ENCODE results near the gene FBXO48.

FBXO48 gene

DNA sequence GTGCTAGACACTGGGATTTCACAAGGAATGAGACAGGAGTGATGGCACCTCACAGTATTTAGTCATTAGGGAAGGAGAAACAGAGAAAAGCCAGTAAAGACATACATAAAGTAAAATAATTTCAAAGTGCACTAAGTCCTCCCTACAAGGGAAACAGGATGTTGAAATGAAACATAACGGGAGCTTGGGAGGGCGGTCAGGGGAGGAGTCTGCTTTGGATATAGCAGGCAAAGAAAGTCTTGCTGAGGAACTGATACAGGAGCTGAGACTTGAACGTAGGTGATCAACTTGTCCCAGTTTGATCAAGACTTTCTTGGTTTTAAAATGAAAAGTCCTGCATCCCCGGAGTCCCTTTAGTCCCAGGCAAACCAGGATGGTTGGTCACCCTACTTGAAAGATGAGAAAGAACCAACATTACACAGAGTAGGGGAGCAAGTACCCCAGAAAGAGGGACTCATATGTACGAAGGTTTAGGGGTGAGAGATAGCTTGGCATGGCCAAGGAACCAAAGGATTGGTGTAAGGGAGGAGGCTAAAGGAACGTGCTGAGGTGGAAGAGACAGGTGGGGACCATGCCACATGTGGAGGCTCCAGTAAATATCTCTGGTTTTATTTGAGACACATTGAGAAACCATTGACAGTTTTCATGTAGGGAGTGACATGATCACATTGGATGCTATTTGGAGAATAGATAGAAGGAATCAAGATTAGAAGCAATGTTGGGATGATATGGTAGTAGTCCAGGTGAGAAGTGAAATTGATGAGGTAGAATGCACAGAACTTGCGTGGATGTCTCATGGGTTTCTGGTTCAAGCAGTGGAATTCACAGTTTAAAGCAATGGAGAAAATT lies 28.4 kb downstream of the FBXO48 start:
- no peak for DNase-seq (ENCODE audit: low spot score)

DNA sequence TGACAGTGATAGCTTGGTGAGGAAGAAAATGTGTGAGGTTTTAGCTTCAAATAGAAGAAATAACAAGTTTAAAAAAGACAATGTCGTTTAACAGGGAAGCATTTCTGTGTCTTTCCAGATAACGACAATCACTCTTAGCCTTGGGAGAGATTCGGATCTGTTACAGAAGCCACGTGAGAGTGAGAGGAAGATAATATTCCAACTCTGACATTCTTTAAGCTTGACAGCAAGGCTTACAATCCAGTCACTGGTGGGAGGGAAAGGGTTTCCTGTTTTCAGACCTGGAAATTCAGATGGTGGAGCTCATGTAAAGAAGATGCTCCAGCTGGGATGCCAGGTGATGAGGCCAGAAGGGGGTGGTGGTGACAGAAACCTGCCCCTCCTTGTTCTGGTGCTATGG lies 30.8 kb downstream of the FBXO48 start:
- peak; percentile 46 for DNase-seq (ENCODE audit: low spot score)

DNA sequence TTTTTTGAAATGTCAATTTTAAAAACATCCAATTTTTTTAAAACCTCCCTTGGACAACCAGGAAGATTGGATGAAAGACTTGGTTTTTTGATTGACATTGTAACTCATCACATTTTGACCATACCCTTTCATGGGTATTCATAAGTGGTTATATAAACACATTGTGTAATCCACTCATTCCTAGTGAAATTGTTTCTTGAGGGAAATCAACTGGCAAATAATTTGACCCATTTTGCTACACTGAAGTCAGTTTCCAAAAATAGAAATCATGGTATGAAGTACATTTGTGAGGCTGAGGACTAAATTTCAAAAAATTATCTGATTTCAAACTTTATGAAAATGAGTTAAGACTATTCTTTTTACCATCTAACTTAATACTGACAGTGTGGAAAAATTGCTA lies 31.5 kb downstream of the FBXO48 start:
- peak; percentile 80 for DNase-seq (ENCODE audit: low spot score)

DNA sequence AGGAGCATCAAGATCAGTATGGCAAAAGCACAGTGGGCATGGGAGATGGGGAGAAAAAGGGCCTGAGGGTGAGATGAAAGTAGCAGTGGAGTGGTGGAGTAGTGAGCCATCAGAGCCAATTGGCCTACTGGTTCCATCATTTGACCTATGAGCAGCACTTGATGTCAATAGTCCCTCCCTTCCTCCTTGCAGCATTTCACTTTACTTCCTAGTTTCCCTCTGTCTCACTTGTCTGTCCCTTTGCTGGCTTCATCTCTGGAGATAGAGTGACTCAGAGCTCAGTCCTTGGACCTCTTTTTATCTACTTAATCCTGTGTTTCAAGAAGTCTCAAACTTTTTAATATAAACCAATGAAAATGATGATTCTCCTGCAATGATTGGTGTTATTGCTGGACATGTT lies 32.1 kb downstream of the FBXO48 start:
- peak; percentile 9 for DNase-seq (ENCODE audit: low spot score)

DNA sequence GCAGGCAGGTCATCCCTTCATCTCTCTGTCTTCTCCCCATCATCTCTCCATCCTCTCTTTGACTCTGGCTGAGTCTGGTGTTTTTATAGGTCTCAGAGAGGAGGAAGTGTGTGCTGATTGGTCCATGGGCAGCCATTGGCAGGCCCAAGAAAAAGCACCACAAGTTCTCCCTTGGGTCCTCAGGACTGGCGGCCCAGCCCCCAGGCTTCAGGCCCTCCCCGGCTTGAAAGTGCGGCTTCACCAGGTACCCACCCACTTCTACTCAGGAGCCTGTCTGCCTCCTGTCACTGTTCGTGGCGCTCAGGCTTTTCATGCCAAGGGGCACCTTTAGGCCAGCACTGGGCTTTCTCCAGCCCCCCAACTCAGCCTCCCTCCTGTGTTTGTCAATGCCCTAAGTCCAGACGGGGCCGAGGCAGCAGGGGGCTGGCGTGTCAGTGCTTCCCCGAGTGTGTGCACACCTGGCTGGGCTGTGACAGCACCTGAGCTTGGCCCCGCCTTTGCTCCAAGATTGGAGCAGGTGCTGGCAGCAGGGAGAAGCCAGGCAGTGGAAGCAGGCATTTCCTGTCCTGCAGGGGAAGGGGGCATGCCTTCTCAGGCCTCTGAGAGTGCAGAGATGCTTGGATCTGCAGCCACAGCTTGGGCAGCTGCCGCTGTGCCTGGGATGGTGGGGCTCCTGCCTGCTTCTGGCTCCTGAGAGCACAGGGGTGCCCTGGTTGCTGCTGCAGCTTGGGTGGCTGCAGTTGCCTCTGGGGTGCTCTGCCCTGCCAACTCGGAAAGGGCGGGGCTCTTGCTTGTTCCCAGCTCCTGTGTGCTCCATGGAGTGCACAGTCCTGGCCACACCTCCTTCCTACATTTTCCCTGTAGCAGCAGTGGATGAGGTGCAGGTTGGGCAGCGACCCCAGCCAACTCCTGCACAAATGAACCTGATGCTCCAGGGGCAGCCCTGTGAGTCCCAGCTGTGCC lies 34.1 kb downstream of the FBXO48 start:
- no peak for DNase-seq (ENCODE audit: low spot score)

DNA sequence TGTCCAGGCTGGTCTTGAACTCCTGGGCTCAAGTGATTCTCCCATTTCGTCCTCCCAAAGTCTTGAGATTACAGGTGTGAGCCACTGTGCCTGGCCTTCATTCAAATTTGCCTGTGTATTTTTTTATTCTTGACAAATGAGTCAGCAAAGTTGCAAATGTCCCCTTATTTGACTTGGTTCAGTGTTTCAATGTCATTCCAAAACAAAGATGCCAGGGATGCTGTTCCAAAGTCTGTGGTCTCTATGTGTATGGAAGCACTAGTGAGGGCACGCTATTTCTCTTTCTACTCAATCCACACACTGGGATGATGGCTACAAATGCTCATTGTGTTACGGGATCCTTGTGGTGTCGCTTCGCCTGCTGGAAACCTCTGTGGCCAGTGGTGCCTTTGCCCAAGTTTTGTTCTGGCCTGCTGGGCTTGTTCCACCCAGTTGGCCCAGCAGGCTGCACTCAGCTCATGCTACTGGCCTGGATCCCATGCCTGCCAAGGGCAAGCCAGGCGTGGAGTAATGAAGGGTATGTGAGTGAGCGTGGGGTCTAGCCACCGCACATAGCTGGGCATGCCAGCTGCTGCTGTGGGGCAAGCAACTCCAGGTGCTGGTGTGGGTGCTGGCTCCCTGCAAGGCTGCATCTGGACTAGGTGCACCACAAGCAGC lies 35.6 kb downstream of the FBXO48 start:
- DNase-seq (ENCODE audit: low spot score), result no peak

DNA sequence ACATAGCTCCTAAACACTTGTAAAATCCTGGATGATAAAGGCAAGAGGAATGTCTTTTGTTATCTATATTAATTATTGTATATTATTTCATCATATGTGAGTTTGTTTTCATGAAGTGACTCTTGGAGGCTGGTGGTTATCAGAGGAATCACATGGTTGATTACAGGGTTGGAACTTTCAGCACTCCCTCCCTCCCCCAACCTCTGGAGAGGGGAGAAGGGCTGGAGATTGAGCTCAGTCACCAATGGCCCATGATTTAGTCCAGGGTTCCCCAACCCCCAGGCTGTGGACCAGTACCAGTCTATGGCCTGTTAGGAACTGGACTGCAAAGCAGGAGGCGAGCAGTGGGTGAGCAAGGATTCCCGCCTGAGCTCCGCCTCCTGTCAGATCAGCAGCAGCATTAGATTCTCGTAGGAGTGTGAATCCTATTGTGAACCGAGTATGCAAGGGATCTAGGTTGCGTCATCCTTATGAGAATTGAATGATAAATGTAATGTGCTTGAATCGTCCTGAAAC lies 37.7 kb downstream of the FBXO48 start:
- no peak for DNase-seq (ENCODE audit: low spot score)

DNA sequence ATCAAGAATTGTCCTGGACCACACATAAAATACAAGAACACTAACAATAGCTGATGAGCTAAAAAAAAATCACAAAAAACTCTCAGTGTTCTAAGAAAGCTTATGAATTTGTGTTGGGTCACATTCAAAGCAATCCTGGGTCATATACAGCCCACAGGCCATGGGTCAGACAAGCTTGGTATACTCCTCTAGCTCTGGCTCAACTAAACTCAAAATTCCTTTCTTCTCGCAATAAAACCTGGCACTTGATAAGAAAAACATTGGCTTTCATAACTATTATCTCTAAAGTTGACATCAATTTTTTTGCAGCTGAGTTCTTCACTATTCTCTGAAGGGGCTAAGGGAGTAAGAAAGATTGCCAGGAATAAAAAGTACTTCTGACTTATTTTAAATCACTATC lies 38.3 kb downstream of the FBXO48 start:
- no peak for DNase-seq (ENCODE audit: low spot score)

DNA sequence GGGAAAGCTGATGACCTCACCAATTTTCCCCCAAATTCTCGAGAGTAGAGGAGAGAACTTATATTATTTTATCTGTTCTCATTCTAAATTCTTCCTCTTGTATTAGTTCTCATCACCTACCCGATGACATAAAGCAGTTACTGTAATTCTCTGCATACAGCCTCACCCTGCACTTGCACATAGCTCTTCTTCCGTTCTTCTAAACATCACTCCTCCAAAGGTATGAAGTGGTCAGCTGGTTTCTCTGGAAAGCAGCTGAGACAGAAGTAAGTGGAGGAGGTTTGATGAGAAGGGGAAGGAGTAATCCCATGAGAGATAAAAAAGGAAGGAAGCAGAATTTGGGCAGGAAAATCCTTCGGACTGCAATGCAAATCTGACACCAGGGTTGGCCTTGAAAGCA lies 39.0 kb downstream of the FBXO48 start:
- DNase-seq (ENCODE audit: low spot score), result no peak

DNA sequence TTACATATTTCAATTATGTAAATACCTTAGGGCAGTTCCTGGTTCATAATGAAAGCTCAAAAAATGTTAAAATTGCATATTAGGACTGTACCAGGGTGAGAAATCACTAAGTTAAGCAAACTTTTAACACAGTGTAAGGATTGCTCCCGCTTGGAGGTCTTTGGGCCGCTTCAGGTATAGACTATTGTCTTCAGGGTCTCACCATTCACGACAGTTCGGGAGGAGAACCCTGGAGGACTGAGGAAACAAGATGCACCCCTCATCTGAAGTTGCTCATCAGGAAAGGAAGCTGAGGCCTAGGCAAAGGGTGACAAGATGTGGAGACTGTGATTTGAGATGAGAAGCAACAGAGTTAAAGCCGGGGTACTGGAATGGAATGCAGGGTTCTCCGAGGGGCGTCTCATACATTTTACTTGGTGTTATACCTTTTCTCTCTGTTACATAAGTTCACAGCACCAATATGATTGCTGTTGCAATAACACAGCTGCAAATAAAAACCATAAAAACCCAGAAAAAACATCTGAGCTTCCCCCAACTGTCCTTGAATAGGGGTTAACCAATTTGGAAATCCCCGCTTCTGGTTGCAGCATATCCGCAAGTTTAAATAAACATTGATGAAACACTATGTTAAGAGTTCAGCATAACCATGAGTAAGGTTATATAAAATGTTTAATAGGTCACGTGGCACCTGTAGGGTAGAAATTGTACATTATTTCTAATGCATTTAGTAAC lies 40.1 kb downstream of the FBXO48 start:
- DNase-seq (ENCODE audit: low spot score), result no peak

DNA sequence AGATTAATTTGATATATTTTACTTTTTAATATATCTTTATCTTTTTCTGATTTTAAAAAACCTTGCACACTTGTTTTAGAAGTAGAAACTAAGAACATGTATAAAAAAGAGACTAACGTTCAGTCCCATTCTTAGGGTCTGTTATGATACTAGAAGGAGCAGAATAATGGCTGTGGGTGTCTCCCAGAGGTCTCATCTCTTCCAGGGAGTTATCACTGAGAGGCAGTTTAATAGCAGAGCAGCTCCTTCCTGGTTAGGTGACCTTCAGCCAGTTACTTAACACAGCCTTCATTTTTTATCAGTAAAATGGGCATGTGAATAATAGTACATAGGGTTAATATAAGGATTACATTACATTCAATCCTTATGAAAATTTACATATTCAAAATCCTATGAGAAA lies 40.6 kb downstream of the FBXO48 start:
- DNase-seq (ENCODE audit: low spot score), result no peak

DNA sequence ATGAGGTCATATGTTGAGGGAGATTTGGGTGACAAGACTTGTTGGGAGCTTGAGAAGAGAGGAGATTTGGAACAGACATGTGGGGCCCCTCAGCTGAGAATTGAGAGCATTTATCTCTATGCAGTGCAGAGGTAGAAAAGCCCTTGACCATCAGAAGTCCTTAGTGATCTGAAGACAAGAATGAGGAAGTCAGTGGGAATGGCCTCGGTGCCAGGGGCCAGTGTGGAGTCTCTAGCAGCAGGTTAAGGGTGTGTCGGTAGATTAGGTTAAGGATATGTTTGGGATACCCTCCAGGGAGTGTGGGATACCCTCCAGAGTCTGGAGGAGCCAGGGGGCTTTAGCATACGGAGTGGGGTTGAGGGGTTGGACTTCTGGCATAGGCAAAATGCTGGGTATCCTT lies 41.6 kb downstream of the FBXO48 start:
- no peak for DNase-seq (ENCODE audit: low spot score)

DNA sequence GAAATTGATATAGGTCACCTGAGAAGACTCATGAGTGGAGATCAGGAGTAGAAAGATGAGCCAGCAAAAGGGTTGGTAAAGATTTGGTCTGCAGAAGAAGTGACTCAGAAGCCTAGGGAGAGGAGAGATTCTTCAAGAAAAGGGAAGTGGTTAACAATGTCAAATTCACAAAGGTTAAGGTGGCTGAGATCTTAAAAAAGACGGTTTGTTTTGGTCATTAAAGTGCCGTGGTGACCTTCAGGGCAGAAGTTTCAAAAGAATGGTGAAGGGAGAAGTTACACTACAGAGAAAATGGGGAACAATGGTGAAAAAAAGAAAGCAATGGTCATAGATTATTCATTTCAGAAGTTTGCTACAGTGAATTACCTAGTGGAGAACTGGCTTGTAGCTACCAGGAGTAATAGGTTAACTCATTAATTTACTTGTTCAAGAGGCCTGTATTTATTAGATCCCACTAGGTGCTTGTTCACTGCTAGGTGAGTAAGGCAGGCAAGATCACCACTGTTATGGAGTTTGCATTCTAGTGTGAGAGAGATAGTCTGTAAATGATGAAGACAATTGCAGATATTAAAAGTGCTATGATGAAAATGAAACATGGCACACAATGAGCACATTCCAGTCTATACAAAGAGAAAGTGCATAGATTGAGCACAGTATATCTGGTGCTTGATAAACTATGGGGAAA lies 43.0 kb downstream of the FBXO48 start:
- no peak for DNase-seq (ENCODE audit: low spot score)

DNA sequence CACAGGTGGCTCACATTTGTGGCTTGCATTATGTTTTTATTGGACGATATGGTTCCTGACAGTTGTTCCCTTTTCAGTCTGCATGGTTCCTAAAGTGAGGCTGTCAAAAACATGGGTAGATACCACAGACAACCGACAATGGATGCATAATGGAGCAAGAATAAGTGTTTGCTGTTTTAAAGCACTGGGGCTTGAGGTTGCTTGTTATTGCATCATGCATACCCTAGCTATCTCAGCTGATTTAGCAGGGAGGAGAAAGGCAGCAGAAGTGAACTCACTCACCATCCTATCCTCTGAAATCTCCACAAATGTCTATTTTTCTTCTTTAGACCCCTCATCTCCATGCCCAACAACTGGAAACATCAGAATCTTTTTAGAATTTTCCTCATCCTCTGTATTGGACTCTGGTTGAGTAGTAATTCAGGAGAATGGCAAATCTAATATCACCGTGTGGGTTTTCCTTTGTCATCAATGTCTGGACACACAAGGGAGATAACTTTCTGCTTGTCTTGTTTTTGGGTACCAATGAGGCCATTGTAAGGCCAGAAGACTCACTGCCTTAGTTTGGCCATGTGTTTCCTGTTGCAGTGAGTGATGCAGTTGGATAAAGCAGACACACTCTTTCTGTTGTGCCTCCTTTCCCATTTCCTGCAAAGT lies 46.7 kb downstream of the FBXO48 start:
- DNase-seq (ENCODE audit: low spot score), result no peak

DNA sequence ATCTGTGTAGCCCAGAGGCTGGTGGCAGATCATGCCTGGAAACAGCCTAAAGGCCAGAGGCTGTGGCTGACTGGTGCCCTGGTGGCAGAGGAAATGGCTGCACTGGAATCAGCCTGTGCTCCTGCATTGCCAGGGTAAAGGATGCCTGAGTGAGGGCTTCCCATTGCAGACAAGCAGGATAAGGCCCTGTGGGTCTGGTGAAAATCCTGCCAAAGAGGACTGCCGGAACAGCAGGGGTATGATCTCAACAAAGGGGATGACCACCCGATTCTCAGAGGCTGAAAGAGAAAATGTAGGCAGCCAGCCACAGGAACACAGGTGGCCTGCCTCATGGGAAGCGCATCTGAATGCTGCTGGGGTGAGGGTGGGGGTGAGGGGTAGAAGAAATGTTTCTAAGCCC lies 48.2 kb downstream of the FBXO48 start:
- no peak for DNase-seq (ENCODE audit: low spot score)

DNA sequence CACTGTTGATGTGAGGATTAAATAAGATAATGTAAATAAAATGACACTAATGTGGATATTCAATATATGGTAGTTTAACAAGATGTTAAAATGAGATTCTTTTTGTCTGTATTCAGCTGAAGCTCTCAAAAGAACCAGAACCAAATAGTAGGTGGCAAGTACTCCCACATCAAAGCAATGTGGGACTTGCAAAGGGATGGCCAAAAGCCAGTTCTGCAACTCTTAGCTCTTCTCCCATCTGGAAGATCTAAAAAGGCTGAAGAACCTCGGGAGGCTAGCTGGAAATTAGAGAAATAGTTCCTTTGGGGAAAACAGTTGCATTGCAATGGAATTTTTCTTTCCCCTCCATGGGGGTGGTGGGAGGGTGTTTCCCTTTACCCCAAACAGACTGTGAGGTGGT lies 48.7 kb downstream of the FBXO48 start:
- no peak for DNase-seq (ENCODE audit: low spot score)

DNA sequence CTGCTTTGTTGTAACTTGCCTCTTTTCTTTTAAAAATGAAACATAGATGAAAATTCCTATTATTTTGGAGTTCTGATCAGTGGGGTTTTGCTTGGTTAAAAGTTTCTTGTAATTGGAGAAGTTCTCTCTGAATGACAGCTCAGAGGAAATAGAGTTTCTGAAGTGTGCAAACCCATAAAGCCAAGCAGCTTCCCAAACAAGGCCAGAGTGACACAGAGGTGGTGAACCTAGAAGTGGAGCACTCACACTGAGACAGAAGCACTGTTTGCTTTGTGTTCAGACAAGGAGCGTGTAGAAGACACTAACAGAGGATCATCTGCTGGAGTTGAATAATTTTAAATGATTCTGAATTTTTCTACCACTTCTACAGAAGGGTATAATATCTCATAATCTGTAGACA lies 49.2 kb downstream of the FBXO48 start:
- no peak for DNase-seq (ENCODE audit: low spot score)

DNA sequence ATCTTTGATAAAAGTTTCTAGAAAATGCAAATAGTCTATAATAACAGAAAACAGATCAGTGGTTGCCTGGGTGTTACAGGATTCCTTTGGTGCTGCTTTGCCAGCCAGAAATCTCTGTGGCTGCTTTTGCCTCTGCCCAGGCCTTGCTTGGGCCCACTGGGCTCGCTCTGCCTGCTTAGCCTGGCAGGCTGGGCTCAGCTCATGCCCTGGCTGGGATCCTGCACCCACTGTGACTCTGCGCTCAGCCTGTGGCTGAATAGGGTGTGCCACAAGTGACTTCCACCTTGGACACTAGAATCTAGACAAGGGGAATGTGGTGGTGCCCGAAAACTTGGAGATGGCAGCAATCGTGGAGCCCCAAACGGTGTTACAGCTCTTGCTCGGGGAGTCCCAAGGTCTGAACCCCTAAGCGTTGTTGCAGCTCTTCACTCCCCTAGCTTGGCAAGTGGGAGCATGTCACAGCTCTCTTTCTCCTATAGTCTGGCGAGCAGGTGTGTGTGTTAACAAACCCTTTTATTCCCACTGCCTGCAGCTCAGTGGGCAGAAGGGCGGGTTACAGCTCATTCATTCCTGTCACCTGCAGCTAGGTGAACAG lies 50.9 kb downstream of the FBXO48 start:
- DNase-seq (ENCODE audit: low spot score), result no peak

DNA sequence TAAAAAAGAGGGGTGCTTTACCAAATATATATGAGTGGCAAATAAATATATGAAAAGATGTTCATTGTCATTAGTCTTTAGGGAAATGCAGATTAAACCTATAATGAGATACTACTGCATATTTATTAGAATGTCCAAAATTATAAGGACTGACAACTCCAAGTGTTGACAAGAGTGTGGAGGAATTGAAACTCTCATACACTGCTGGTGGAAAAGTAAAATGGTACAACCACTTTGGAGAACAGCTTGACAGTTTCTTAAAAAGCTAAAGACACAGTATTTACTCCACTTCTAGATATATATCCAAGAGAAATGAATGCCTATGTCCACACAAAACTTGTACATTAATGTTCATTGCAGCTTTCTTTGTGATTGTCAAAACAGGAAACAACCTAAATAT lies 51.6 kb downstream of the FBXO48 start:
- no peak for DNase-seq (ENCODE audit: low spot score)

DNA sequence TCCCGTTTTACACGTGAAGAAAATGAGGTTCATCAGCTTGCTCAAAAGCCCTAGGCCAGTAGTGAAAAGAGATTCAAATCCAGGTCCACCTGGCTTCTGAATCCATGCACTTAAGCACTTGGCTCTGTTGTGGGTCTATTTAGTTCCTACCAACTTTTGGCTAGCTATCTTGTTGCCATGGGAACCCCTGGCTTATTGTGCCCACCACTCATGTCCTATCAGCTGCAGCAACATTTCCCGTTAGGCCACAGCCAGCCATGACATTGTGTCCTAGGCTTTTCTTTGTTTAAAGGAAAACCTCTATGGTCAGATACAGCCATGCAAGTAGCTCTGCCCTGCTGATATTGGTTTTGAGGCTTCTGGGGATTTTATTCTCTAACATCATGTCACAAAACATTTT lies 52.2 kb downstream of the FBXO48 start:
- DNase-seq (ENCODE audit: low spot score), result no peak

Measured in cerebellar cortex (tissue), 1 donor.